GM19035 (cell line): ENCODE data around the gene TBX2.
"Not testable (repeated sequence)": the region's sequence is repeated elsewhere in the genome, so short reads cannot be mapped to it uniquely, and the experiment has no call there.

Experiments
- ATAC-seq: cut with Tn5 transposase; IDR thresholded peaks from one replicate; pipeline ENCODE4 v1.9.1; 2021; ENCODE audit not compliant: unreplicated experiment

Gene TBX2

GRCh38 chr17:61427567-61427966 is 27.9 kb downstream of the TBX2 start:
- ATAC-seq, result no peak

- no peak for ATAC-seq
Observed at GRCh38 chr17:61429274-61429673, 29.6 kb downstream of the TBX2 start.

DNA sequence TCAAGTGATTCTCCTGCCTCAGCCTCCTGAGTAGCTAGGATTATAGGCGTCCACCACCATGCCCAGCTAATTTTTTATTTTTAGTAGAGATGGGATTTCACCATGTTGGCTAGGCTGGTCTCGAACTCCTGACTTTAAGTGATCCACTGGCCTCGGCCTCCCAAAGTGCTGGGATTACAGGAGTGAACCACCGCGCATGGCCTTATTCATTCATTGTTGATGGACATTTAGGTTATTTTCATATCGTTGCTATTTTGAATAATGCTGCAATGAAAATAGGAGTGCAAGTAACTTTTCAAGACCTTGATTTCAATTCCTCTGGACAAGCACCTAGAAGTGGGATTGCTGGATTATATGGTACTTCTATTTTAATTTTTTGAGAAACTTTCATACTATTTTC is 30.2 kb downstream of the TBX2 start:
- not testable (repeated sequence) for ATAC-seq

DNA sequence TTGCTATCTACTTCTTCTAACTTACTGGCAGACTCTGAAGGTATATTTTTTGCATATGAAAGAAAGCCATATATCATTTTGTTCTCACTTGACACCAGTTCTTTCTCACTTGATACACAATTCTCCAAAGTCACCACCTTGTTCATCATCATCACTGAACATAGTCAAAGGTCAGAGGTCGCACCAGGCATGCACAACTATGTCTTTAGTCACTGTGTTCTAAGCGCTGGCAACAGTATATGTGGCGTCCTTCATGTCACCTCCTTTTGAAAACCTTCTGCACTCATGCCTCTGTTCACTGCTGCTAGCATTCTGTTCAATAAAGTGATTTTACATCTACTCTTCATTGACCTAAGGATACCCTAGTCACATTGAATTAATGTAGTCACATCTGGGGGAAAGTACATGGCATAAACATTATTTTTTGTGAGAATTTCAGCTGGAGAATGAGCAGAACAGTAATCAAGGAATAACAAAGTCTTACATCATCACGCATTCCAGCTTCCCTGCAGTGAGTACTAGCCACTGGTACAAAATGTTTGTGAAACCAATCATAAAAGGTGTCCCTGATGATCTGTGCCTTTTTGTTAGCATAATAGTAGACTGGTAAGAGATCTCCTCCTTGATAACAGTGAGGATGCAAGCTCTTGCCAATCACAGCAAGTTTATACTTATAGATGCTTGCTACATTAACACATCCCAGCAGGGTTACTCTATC is 32.1 kb downstream of the TBX2 start:
- no peak for ATAC-seq

DNA sequence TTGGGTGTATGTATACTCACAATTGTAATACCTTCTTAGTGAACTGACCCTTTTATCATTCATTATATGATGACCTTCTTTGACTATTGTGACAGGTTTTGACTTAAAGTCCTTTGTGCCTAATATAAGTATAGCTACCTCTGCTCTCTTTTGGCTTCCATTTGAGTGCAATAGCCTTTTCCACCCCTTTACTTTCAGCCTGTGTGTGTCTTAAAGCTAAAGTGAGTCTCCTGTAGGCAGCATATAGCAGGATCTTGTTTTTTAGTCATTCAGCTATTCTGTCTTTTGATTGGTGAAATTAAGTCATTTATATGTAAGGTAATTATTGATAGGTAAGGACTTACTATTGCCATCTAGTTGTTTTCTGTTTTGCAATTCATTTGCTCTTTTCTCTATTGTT is 36.6 kb downstream of the TBX2 start:
- no peak for ATAC-seq

- no peak for ATAC-seq
Observed at GRCh38 chr17:61436995-61437704, 37.5 kb downstream of the TBX2 start.

DNA sequence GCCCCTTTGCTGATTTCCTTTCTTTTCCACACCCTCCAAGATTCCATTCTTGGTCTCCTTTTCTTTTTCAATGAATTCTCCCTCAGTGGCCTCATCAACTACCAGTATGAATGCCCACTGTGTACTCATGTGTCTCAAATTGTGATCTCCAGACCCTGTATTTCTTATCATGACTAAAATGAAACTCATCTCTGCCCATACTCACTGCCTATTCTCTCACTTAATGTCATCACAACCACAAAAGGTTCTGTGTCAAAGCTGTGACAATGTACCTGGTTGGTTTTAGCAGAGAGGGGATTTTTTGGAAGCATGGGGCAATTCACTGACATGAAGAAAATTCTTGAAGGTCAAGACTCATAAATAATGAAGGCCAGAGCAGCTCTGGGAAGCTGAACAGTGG is 41.1 kb downstream of the TBX2 start:
- no peak for ATAC-seq

DNA sequence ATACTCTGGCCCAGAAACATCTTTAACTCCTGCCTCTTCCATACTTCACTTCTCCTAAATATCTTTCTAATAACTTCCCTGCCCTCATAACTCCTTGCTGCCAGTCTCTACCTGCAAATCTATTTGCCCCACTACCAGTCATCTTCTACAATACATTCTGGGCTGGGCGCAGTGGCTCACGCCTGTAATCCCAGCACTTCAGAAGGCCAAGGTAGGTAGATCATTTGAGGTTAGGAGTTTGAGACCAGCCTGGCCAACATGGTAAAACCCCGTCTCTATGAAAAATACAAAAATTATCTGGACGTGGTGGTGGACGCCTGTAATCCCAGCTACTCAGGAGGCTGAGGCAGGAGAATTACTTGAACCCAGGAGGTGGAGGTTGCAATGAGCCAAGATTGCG is 41.9 kb downstream of the TBX2 start:
- not testable (repeated sequence) for ATAC-seq

DNA sequence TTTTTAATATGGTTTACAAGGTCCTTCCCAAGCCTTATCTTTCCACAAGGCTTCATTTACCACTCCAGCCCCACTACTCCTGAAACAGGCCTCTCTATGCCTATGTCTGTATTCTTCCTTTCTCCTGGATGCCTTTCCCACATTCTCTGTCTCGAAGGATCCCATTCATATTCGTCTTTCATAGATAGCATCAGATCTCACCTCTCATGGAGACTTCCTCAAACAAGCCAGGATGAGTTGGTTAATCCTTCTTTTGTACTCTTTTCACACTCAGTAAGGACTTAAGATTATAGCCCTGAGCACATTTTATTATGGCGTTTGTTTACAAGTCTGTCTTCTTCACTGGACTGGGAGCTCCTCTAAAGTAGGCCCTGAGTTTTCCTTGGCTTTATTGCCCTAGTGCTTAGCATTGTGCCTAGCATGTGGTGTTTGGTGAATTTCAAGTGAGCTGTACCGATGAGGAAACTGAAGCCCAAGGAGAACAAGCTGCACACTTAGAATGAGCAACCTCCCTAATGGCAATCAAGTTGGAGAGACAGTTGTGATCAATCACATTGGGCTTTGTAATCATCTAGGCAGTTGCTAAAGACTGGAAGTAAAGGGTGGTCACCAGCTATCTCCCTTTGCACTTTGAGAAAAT is 42.6 kb downstream of the TBX2 start:
- ATAC-seq, result no peak

GRCh38 chr17:61442878-61443474 is 43.3 kb downstream of the TBX2 start:
- ATAC-seq, result no peak

DNA sequence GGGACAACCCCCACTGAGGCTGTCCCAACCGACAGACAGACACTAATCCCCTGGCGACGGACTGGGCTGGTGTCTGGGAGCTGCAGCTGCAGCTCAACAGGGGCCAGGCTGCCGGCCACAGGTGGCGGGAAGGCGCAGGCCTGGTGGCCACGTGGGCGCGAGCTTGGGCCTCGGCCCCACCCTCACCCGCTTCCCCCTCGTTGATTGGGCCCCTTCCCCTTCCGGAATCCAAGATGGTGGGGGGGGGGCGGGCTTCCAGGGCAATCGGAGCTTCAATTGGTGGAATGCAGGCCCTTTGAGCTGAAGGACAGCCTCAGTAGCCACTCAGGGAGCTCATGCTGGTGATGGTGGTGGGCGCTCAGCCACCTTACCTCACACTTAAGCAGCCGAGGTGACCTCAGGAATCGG is 43.8 kb downstream of the TBX2 start:
- ATAC-seq, result no peak

GRCh38 chr17:61444075-61444474 is 44.4 kb downstream of the TBX2 start:
- ATAC-seq, result no peak

- ATAC-seq, result no peak
Observed at GRCh38 chr17:61444831-61445230, 45.2 kb downstream of the TBX2 start.

DNA sequence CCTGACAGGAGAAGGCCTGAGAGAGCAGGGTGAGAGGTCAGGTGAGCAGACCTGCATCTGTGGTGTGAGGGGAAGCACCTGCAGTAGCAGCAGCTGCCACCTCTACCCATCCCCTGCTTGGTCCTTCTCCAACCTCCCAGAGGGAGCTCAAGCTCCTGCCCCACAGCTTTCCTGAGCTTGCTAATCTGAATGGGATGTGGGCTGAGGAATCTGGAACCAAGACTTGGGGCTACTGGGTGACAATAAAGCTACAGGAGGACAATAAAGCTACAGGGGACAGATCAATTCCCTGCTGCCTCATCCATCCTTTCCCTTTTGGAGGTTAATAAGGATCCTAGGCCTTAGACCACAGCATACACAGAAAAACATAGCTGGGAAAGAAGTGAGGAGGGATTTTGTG is 47.7 kb downstream of the TBX2 start:
- ATAC-seq, result no peak

- no peak for ATAC-seq
Observed at GRCh38 chr17:61448042-61448441, 48.4 kb downstream of the TBX2 start.

DNA sequence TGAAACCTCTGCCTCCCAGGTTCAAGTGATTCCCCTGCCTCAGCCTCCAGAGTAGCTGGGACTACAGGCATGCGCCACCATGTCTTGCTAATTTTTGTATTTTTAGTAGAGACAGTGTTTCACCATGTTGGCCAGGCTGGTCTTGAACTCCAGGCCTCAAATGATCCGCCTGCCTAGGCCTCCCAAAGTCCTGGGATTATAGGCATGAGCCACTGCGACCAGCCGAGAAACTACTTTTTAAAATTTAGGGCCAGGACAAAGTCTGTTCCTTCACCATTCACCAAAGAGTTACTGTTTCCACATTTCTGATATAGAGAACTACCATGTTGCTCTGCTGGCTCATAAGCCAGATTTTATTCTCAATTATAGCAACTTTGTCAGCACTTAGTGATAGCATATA is 49.5 kb downstream of the TBX2 start:
- ATAC-seq, result not testable (repeated sequence)

GRCh38 chr17:61449707-61450640 is 50.3 kb downstream of the TBX2 start:
- no peak for ATAC-seq

- ATAC-seq, result no peak
Observed at GRCh38 chr17:61450641-61451537, 51.2 kb downstream of the TBX2 start.

DNA sequence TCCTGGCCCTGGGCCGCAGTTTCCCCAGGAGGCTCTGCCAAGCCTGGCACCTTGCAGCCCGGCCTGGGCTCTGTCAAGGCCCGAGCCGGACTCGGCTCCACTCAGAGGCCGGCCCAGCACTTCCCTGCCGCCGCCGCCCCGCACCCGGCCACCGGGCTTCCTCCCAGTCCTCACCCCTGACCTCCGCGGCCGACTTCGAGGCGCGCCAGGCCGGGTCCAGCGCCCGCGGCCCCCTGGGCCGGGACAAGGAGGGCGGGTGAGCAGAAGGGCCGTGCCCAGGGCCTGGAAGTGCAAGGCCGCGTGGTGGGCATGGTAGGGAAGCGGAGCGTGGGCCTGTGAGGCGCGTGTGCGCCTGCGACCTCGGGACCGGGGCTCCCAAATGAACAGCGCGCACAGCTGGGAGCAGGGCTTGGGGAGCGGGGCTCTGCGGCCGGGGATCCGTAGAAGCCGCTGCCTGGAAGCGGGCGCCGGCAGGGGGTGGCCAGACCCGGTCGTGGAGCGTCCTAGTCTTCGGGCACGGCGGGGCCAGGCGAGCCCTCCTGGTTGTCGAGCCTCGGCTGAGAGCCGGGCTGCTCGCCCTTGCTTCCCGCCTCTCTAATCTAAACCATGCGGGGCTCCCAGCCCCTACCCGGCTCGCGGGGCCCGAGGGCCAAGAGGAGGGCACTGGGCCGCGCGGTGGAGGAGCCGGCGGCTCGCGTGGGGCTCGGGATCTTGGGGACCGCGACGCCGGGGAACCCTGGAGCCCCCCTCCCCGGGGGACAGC is 52.1 kb downstream of the TBX2 start:
- no peak for ATAC-seq
